ENCODE measurements around the gene PLXNA4.

Gene PLXNA4

DNA sequence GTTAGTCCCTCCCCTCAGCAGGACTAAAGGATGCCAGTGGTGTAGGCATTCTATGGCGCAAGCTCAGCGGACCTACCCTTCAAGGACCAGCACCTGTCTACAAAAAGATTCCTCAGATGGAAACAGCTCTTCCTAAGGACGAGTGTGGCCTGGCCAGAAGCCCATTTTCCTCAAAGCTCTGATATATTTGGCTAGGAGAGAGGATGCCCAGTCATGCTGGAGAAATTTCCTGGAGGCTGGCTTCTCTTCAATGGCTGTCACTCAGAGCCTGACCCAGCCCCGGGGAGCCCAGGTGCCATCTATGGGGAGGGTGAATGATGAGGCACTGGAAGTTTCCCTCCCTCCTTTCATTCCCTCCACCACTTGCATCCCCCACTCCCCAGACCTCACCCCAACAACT lies 111.5 kb downstream of the PLXNA4 start:
- no peak for DNase-seq

DNA sequence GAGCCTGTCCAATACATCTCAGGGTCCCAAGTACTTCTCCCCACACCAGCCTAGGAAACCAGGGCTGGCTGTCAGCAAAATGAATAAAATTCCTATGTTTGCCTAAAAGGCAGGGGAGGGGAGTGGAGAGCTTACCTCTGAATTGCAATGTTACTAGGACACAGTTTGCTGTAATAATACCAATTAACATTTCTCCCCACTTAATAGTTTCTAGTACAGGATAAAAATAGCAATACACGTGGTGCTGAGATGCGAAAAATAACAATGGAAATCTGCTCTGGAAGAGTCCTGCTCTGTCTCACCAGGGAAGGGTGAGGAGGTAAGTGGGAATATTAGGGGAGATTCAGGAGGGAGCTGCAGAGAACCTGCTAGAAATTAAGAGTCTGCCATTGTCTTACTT lies 112.3 kb downstream of the PLXNA4 start:
- no peak for DNase-seq

DNA sequence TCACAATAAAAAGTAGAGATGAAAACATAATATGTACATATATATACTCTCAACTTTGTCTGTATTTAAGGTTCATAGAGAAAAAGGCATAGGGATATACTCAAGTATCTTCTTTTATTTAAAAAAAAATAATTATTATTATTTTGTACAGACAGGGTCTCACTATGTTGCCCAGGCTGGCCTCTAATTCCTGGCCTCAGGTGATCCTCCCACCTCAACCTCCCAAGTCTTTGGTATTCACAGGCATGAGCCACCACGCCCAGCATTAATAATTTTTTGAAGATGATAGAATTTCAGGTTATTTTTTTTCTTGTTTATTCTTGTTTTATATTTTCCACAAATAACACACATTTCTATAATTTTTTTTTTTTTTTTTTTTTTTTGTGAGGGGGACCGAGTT lies 113.8 kb downstream of the PLXNA4 start:
- DNase-seq: no peak

DNA sequence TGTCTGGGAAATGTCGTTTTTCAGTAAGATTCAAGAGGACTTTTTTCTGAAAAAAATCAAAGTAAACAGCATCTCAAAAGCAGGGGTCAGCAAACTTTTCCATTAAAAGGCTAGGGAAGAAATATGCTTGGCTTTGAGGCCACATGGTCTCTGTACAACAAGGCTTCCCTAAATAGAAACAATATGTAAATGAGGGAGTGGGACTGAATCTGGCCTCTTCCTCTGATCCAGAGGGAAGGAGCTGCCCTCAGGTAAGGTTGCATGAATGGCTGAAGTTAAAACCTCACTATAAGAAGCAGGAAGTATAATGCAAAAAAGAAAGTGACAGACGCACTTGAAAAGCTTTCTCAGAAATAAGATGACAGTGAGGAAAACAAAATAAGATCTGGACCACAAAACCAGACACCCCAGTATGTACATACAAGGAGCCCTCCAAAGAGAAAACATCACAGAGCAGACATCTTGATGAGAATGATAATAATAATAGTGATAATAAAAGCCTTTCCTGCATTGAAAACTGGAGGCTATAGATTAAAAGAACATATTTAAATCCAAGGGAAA lies 115.2 kb downstream of the PLXNA4 start:
- no peak for DNase-seq

DNA sequence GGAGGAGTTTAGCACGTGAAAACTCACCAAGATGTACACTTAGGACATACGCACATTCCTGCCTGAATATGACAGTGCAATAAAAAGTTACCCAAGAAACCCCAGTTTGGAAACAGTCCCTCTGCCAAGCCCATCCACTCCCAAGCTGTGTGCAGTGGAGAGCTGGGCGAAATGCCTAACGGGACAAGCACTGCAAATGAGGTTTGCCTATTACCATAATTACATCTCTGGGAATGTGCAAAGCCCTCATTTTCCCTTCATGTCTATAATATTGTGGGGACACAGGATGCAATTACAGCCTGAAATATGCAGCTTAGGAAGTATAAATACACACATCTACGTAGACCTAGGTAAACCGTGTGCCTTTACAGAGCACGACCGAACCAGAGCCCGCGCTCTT lies 117.5 kb downstream of the PLXNA4 start:
- DNase-seq: no peak

DNA sequence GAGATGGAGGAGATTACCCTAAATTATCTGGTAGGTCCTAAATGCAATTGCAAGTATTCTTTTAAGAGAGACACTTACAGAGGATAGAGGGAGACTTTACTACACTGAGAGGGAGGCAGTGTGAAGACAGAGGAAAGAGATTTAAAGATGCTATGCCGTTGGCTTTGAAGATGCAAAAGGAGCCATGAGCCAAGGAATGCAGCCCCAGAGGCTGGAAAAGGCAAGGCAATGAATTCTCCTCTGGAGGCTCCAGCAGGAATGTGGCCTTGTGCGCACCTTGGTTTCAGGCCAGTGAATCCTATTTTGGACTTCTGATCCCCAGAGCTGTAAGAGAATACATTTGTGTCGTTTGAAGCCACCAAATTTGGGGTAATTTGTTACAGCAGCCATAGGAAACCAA lies 118.6 kb downstream of the PLXNA4 start:
- DNase-seq: no peak

DNA sequence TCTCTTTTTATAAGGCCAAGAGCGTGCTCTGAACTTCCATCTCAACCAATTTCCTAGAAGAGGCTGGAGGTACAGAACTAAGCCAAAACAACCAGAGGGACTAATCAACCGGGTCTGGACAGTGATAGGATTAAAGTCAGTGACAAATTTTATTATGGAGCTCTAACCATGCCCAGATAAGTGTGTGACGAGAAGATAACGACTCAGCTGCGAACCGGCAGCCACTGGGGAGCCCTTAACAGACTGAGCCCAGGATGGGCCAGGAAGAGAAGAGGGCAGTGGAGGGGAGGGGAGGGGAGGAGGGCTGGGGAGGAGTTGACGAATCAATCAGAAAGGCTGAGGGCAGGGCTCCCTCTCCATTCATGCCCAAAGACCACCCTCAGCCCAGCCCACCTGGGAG lies 119.9 kb downstream of the PLXNA4 start:
- DNase-seq: no peak

DNA sequence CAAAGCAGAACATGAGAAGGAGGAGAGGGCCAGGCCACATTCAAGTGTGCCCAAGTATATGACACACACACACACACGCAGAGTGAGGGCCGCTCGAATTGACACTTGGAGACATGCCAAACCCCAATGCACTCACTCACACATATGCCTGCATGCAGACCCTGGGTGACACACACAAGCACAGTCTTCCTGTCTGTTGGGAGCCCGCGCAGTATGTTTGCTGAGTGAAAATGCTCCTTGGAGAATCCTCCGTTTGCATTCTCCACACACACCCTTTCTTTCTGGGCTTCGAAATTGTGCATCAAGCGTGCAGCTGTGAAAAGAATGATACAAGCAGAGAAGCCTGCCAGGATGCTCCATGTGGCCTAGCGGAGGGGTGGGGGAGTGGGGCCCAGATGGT lies 120.9 kb downstream of the PLXNA4 start:
- no peak for DNase-seq

DNA sequence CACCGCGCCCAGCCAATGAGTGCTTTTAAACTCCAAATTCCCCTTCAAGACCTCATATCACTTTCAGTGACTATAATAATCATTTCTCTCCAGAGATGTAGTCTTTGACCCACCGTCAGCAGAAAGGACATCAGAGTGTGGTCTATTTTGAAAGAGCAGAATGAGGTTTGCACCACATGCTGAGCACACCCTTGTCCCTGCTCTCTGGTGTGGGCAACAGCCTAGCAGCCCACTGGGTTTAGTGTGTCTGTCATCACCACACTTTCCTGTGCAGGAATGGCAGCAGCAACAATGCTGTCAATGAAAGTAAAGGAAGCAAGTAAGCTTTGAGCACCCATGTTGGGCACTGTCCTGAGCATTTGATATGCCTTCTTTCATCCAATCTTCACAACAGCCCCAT lies 122.4 kb downstream of the PLXNA4 start:
- DNase-seq: no peak

DNA sequence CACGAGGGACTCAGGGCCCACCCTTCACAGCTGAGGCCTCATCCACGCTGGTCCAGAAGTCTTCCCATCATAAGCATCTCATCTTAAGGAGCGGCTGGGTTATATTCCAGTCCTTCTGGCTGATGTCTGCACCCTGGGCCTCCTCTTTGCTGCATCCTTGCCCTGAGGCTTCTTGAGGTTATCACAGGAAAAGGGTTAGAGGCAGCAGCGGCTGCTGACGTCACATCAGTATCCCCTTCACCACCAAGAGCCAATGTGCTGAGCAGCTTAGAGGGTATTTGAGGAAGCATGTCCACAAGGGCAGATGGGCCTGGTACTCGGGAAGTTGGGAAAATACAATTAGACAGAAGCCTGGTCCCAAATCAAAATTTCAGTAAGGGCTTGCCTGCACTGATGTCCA lies 125.1 kb downstream of the PLXNA4 start:
- no peak for DNase-seq

DNA sequence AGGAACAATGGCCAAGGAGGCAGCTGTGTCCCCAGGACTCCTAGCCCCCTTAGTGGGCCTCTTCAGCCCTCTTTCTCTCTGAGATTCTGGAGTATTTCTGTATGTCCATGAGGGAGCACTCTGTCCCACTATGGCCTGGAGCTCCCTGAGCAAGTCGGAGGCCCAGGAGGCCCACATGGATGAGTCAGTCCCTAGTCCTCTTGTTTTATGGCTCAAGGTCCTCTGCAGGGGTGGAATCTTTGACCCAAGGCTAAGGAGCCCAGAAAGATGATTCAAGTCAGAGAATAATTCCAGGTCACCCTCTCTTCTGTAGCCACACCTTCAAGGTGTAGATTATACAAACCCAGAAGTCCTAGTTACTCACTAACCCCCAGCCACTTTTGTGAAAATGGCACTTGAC lies 125.6 kb downstream of the PLXNA4 start:
- no peak for DNase-seq

DNA sequence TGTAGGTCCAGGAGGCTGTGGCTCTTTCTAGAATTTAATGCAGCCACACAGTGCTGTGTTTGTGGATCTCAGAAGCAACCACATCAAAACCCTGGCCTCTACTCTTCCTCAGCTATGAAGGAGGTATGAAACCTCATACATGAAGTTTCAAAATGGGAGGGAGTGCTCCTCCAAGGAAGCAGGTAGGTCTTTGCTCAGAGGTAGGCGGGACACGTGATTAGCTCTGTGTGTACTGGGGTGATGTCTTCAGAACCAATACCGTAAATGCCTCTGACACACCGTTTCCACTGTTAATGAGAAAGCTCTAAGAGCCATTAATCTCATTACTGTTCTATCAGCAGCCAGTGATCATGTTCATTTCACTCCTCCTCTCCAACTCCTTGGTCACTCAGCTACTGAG lies 126.1 kb downstream of the PLXNA4 start:
- DNase-seq: no peak

DNA sequence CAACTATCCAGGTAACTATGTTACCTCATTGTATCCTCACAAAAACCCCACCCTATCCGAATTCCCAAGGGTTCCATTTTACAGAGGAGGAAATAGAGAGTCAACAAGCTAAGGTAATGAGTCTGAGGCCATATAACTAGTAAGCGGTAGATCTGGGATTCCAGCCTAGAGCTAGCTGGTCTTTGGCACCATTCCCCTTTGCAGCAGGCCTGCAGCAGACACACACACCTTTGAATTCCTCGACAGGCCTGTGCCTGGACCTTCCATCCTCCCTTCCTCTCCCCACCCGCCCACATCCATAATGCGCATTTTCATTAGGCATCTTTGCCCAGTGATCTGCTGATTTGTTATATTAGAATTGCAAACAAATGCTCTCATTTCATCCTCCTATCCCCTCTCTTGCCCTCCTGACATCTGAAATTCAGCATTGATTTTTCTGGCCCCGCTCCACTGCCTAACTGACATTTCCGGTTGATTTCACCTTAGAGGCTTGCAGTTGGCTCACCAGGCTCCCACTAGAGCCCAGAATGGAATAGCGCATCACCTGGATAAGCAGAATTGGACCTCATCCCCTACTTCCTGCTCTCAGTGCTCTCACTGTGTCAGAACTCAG lies 129.5 kb downstream of the PLXNA4 start:
- no peak for DNase-seq

DNA sequence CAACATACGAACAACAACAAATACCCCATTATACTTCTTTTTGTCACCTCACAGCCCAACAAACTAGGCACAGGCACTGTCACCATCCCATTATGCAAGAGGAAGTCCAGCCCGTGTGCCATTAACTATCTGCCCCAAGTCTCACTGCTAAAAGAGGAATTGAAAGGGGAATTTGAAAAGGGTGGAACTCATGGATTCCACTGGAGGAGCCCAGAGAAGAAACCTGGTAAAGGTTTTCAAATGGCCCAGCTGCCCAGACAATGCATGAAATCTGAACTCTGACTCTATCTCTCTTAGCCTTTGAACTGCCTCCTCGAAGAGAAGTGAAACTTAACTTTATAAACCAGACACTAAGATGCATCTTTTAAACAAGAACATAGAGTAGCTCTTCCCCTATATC lies 130.0 kb downstream of the PLXNA4 start:
- no peak for DNase-seq

DNA sequence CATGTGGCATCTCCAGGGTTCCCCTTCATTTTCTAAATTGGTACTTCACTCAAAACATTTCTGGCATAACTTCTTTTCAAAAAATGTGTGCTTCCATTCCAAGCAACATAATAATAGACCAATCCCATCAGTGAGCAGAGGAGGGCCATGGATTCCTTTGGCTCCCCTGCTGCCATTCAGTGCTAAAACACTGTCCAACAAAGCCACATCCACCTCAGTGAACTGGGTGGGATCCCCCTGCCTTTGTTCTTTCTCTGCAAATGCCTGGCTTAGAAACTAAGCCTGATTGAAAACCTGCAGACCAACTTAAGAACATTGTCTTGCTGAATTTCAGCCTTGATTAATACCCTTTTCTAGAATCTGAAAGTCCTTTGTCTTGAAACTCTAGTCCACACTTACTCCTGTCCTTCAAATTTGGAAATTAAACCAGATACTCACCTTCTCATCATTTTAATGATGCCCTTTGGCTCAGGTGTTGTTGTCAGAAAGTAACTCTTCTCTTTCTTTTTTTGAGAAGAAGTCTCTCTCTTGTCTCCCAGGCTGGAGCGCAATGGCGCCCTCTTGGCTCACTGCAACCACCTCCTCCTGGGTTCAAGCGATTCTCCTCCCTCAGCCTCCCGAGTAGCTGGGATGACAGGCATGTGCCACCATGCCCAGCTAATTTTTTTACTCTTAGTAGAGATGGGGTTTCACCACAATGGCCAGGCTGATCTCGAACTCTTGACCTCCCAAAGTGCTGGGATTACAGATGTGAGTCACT lies 132.3 kb downstream of the PLXNA4 start:
- no peak for DNase-seq

DNA sequence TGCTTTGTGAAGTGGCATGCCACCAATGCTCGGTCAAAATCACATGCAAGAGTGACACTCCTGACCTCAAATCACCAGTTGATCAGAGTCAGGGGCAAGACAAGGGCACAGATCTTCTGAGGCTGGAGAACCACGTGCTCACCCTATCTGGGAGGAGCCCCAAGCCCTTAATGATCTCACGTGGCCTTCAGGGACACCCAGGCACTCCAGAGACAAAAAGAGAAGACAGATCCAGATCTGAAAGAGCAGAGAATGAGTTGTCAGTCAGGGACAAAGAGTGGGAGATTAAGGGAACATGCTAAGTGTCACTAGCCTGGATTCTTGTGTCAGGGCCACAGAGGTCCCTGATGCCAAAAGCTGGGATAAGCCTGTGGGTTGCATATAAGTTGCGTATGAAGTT lies 134.3 kb downstream of the PLXNA4 start:
- no peak for DNase-seq

DNA sequence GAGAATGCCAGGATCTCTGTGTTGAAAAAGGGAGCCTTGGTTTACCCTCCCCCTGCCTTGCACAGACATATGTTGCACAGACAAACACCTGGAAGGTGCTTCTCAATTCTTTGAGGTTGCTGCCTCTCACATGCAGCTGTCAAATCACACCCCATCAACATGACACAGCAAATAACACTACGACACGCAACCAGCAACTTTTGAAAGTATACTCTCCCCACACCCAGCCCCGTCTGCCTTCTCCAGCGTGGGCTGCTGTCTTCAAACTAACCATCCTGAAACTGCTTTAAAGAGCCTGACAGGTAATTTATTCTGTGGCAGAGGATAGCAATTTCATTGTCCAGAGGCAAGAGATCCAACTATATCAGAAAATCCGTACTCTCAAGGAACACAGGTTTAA lies 136.1 kb downstream of the PLXNA4 start:
- no peak for DNase-seq

DNA sequence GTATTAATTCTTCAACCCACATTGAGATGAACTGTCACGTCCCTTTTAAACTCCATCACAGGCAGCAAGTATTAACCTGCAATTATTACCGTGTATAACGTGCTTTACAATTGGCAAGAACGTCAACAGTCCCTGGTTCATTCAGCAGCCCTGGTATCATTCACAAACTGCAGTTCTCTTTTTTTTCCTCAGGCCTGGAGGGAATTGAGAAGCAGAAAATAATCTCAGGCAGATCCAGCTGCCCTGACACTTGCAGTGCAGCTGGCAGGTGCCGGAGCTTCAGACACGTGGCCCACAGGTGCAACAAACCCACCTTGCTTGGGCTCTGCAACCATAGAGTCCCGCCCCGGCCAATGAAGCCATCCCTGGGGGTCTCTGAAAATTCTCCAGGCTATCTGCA lies 137.3 kb downstream of the PLXNA4 start:
- DNase-seq: no peak

DNA sequence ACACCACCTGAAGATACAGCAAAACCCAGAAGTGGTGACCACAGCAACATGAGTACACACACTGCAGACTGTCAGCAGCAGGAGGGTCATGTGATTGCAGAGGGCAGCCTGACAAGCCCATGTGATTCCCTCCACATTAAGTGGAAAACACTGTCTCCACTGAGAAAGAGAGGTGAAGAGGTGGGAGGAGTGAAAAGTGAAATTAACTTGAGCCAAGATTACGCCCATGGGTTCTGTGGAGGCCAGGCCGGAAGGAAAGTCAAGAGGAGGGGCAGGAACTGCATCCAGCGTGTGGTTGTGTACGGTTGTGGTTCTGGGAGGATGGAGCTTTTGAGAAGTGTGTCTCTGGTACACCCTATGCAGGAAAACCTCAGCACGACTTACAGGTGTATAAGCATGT lies 138.5 kb downstream of the PLXNA4 start:
- DNase-seq: no peak

DNA sequence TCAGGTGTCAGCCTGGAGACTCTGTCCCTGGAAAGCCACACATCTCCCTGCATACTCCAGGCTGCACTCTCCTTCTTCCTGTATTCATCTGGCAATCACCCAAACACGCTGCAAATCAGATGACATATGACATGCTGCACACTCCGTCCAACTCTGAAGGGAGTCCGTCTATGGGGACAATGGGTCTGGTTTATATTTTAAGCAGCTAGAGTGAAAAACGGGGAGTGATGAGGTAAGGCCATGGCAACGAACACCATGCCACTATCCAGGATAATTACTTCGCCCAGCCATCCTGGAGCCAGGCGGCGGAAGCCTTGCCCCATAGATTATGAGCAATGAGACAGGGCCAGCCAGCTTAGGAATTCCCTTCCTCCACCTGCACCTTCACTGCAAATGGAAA lies 140.1 kb downstream of the PLXNA4 start:
- DNase-seq: no peak

DNA sequence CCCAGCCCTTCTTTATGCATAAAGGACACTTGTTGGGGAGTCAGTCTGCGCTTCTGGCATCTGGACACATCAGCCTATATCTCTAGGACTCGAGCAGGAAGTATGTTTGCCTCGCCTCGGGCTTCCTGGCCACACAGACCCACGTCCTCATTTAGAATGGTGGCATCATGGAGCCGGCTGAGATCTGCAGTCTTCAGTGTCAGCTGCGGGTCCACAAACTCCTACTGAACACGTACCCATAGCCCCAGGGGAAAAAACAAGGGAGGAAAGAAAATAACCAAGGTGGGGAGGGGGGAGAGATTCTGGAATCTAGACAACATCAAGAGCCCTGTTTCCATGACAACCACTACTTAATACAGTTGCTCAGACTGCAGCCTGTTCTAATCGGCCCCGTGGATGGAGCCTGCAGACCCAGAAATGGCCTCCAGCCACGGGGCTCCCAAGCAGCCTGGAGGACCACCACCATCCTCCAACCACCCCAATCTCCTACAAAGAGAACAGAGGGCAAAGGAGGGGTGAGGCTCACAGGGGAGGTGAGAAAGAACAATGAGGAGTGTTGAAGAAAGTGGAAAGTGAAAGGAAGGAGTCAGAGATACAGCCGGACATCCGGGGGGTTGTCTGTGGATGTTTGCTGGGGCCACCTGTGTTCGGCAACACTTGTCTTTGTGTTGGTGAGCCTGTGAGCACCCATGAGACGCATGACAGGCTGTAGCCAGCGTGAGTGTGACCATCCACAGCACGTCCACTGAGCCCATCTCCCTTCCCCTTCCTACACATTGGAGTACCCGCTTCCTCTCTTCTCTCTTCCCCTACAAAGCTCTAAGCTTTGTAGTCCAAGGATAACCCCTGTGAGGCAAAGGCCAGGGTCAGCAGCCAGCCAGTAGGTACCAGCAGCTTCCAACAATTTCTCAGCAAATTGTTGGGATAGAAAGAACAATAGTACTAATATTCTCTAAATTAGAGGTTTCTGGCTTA lies 141.0 kb downstream of the PLXNA4 start:
- DNase-seq: no peak

DNA sequence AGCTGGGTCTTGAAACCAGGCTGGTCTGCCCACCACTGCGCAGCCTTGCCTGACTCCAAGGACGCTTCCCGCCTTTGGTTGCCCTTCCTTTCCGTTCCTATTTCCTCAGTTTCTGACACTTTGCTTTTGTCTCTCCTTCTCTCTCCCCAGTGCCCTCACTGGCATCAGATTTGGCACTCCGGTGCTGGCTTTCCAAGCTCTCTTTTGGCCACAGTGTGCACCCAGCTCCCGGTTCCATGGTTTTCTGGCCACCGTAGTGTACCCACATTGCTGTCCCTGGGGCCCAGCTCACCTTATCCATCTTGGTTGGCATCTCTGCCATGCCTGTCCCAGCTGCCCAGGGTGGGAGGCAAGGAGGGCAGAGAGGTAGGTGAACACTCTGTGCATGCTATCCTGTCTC lies 142.2 kb downstream of the PLXNA4 start:
- no peak for DNase-seq

DNA sequence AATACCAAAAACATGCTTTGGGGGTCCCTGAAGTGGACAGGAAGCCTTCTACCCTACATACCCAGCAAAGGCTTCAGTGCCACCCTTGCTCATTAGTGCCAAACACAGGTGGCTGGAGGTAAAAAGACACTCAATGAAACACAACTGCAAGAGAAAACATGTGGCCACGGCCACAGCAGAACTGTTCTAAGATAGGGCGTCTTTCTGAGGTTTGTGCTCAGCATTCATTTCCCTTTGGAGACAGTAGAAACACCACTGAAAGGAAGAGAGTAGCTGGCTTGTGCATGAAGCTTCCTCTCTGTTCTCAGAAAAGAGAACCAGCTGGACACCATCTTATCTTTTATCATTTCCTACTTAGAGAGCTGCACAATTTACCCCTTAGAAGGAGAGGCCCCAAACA lies 143.0 kb downstream of the PLXNA4 start:
- DNase-seq: no peak
